Esophagus (tissue), 2 donors: ENCODE data around the gene ABCG4. TPM values are rescaled to one million over a fixed set of nuclear protein-coding genes. Genes with fewer than 3 reads are reported as not detected.
A peak's percentile ranks its signal among the peaks of the same experiment; 100 is the strongest.
"Not testable (repeated sequence)": the region's sequence is repeated elsewhere in the genome, so short reads cannot be mapped to it uniquely, and the experiment has no call there.

Experiments
- H3K27ac ChIP-seq, 2 donors: one replicate each; pipeline ENCODE4 v1.5.1; 2013; ENCODE audit warnings: low read depth in 2 of 2, mild to moderate bottlenecking in 2 of 2, inconsistent platforms in 1 of 2, low read length in 1 of 2, moderate library complexity in 1 of 2
- H3K27me3 ChIP-seq, 2 donors: one replicate each; pipeline ENCODE4 v1.6.1; 2013; ENCODE audit warnings: low read length in 2 of 2, control low read depth in 1 of 2, mild to moderate bottlenecking in 1 of 2; ENCODE audit not compliant: insufficient read depth in 2 of 2, control insufficient read depth in 1 of 2
- H3K36me3 ChIP-seq, 2 donors: one replicate each; pipeline ENCODE4 v1.6.1; 2013; ENCODE audit warnings: low read length in 1 of 2; ENCODE audit not compliant: control insufficient read depth in 2 of 2, insufficient read depth in 2 of 2
- H3K4me1 ChIP-seq, 2 donors: one replicate each; pipeline ENCODE4 v1.6.1; 2013; ENCODE audit warnings: low read length in 1 of 2; ENCODE audit not compliant: control insufficient read depth in 2 of 2, insufficient read depth in 2 of 2
- H3K4me3 ChIP-seq, 2 donors: one replicate each; pipeline ENCODE4 v1.5.1; 2013; ENCODE audit warnings: low read length in 2 of 2, mild to moderate bottlenecking in 2 of 2, low read depth in 1 of 2, moderate library complexity in 1 of 2
- H3K9me3 ChIP-seq, 2 donors: one replicate each; pipeline ENCODE4 v1.6.1; 2013; ENCODE audit warnings: mild to moderate bottlenecking in 2 of 2, low read depth in 1 of 2, low read length in 1 of 2, moderate library complexity in 1 of 2; ENCODE audit not compliant: control insufficient read depth in 2 of 2, insufficient read depth in 1 of 2
- WGBS, 2 donors: extraction: QIAGEN DNeasy Blood & Tissue Kit; methylation state at CpG; one replicate each; pipeline ENCODE4 v1.1.7; 2013; 5-methylcytosine and 5-hydroxymethylcytosine counted together
- polyA plus RNA-seq, 2 donors: library from polyadenylated mRNA; stranded (reverse); fragments of 200-250 nt; gene quantifications; one replicate each; pipeline ENCODE4 v1.2.3, GENCODE V29; 2013
- donor health status: healthy with polysubstance abuse.
- donor health status: Bipolar disorder and iron deficiency.

The ABCG4 gene
- polyA plus RNA-seq, 2 donors: 0.21 to 0.81 TPM

- Histone ChIP-seq H3K4me3 (no peak overlapping the region), H3K4me1 (no peaks in the 10 kb centered on the region), H3K9me3 (no peaks in the 10 kb centered on the region), H3K27ac (no peak overlapping the region), H3K36me3 (no peaks in the 10 kb centered on the region), H3K27me3 (no peaks in the 10 kb centered on the region)
- WGBS, 2 donors: 25 to 37% methylated on average over 6 of the region's 6 CpGs
Measured at GRCh38 chr11:119195680-119196079, 46.8 kb downstream of the ABCG4 start.

GRCh38 chr11:119196833-119197483 is 48.1 kb downstream of the ABCG4 start:
- 36 to 40% methylated on average over 5 of the region's 5 CpGs for WGBS, 2 donors
- no peak overlapping the region for H3K27ac ChIP-seq
- H3K4me1 ChIP-seq: no peaks in the 10 kb centered on the region

GRCh38 chr11:119198925-119199324 is 50.1 kb downstream of the ABCG4 start:
- Histone ChIP-seq H3K27ac (no peak overlapping the region), H3K4me3 (no peak overlapping the region), H3K27me3 (no peaks in the 10 kb centered on the region), H3K9me3 (no peaks in the 10 kb centered on the region), H3K36me3 (no peaks in the 10 kb centered on the region), H3K4me1 (no peaks in the 10 kb centered on the region)
- 86 to 88% methylated on average over 6 of the region's 6 CpGs for WGBS, 2 donors

More at GRCh38 chr11:119196833-119197483, 48.1 kb downstream of the ABCG4 start:
- H3K36me3 ChIP-seq: no peaks in the 10 kb centered on the region
- H3K4me3 ChIP-seq: no peak overlapping the region
- no peaks in the 10 kb centered on the region for H3K27me3 ChIP-seq
- no peaks in the 10 kb centered on the region for H3K9me3 ChIP-seq

DNA sequence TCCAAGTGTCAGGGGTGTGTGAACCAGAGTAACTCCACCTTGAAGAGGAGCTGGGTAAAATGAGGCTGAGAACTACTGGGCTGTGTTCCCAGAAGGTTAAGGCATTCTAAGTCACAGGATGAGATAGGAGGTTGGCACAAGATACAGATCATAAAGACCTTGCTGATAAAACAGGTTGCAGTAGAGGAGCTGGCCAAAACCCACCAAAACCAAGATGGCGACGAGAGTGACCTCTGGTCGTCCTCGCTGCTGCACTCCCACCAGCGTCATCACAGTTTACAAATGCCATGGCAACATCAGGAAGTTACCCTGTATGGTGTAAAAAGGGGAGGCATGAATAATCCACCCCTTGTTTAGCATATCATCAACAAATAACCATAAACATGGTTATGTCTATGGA is 52.4 kb downstream of the ABCG4 start:
- H3K36me3 ChIP-seq, H3K4me3 ChIP-seq, H3K4me1 ChIP-seq, H3K9me3 ChIP-seq, H3K27ac ChIP-seq, H3K27me3 ChIP-seq: not testable (repeated sequence)
- WGBS, 2 donors: 82 to 91% methylated on average over 5 of the region's 5 CpGs

DNA sequence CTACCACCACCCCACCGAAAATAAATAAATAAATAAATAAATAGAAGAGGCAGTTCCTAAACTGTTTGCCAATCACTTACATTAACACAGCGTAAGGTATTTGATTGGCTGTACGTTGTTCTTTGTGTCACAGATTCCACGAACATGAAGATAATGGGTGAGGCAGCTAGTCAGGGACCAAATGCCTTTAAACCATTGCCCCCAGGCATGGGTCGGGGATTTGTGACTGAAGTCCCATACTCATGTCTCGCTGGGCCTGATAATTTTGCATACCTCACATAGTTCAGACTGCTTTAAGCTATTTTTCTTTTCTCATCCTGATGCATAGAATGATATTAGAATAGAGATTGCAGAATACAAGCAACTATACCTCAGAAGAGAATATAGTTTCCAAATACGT is 53.7 kb downstream of the ABCG4 start:
- no peak overlapping the region for H3K4me3 ChIP-seq
- no peaks in the 10 kb centered on the region for H3K4me1 ChIP-seq
- WGBS, 2 donors: 90 to 91% methylated on average over 7 of the region's 7 CpGs
- no peaks in the 10 kb centered on the region for H3K9me3 ChIP-seq
- no peak overlapping the region for H3K27ac ChIP-seq
- H3K36me3 ChIP-seq: no peaks in the 10 kb centered on the region
- H3K27me3 ChIP-seq: no peaks in the 10 kb centered on the region

GRCh38 chr11:119204066-119204465 is 55.2 kb downstream of the ABCG4 start:
- WGBS, 2 donors: 93 to 95% methylated on average over 9 of the region's 9 CpGs

GRCh38 chr11:119205080-119205479 is 56.2 kb downstream of the ABCG4 start:
- Histone ChIP-seq H3K4me1 (peaks cover 0 to 3% of the 10 kb centered on the region in 2 donors), H3K36me3 (no peaks in the 10 kb centered on the region), H3K9me3 (no peaks in the 10 kb centered on the region), H3K4me3 (peak overlapping the region in 1 of 2 donors; percentile 70), H3K27ac (no peak overlapping the region), H3K27me3 (no peaks in the 10 kb centered on the region)
- WGBS, 2 donors: 54 to 56% methylated on average over 10 of the region's 10 CpGs

More at GRCh38 chr11:119204066-119204465, 55.2 kb downstream of the ABCG4 start:
- H3K27me3 ChIP-seq: no peaks in the 10 kb centered on the region
- no peak overlapping the region for H3K27ac ChIP-seq
- H3K36me3 ChIP-seq: no peaks in the 10 kb centered on the region
- H3K9me3 ChIP-seq: no peaks in the 10 kb centered on the region
- no peaks in the 10 kb centered on the region for H3K4me1 ChIP-seq
- H3K4me3 ChIP-seq: no peak overlapping the region

DNA sequence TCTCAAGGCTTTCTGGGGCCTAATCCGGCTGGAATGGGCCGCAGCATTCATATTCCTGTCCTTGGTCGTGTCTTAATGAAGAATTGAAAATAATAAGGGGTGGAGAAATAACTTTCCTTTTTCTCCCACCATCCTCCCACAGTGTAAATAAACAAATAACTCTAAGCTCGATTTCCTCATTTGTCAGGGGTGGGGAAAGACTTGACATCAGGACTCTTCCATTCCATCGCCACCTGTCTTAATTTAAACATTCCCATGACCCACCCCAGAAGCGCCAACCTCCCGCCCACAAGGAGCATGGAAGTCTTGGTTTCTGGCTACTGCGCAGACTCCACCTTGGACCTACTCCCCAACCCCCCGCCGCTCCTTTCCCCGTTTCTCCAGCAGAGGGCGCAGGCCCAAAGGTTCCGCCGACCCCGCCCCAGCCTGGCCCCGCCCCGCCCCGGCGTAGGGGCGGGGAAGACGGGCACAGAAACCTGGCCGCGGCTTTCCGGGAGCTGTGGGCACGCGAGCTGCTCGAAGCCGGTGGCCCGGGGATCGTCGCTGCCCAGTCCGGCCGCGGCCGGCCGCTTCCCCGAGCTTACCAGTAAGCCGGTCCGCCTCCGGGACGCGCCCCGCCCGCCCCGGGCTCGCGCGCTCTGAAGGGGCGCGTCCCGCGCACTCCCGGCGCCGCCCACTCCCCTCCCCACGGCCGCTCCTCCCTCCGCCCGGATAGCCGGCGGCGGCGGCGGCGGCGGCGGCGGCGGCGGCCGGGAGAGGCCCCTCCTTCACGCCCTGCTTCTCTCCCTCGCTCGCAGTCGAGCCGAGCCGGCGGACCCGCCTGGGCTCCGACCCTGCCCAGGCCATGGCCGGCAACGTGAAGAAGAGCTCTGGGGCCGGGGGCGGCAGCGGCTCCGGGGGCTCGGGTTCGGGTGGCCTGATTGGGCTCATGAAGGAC is 57.0 kb downstream of the ABCG4 start, which contains the start of gene CBL:
Gene CBL (plus strand): TSS at position 766 of the 937 bp plus-strand sequence. CDS start 79 bp downstream, at position 845.
- Histone ChIP-seq H3K4me1 (peaks cover 0 to 3% of the 10 kb centered on the region in 2 donors), H3K27ac (peak within 1 kb of the TSS; percentile 96 to 99), H3K27me3 (no peaks in the 10 kb centered on the region), H3K36me3 (no peaks in the 10 kb centered on the region), H3K9me3 (no peaks in the 10 kb centered on the region), H3K4me3 (peak within 1 kb of the TSS; percentile 70 to 95)
- 1% methylated on average over 44 to 88 of the region's 88 CpGs for WGBS, 2 donors

DNA sequence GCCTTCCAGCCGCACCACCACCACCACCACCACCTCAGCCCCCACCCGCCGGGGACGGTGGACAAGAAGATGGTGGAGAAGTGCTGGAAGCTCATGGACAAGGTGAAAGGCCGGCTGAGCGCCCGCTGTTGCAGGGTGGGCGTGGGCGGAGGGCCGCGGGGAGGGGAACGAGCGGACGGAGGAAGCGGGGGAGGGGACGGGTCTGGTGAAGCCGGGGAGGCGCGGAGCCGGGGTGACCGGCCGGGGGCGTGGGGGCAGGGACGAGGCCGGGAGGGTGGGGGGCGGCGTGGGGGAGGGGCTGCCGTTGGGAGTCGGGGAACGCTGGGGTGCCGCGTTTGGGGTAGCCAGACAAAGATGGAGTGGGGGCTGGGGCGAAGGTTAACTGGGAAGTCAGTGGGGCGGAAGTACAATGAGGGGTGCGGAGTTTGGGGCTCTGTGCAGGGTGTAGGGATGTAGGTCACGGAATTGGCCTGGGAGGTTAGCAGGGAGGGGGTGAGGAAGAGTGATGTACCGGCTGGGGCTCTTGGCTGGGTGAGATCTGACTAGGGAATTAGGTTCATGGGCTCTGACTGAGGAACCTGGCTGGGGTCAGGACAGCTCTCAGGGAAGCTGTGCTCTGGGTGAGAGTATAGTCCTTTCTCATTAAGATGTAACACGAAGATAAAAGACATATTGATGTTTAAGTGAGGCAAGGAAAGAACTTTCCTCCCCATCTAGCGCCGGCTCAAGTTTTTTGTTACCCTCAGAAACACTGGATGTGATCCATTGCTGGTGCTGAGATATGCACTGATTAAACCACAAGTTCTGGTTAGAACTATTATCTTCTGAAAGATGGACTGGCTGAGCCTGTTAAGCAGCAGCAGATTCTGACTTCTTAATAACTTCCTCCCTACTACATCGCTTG is 57.9 kb downstream of the ABCG4 start:
- H3K9me3 ChIP-seq: no peaks in the 10 kb centered on the region
- H3K27me3 ChIP-seq: no peaks in the 10 kb centered on the region
- H3K4me3 ChIP-seq: peak overlapping the region; percentile 70 to 95
- peak overlapping the region; percentile 96 to 99 for H3K27ac ChIP-seq
- H3K36me3 ChIP-seq: no peaks in the 10 kb centered on the region
- WGBS, 2 donors: 1% methylated on average over 39 to 41 of the region's 41 CpGs
- peaks cover 0 to 3% of the 10 kb centered on the region in 2 donors for H3K4me1 ChIP-seq
